ENCODE measurements around the gene LSM10.

The LSM10 gene

DNA sequence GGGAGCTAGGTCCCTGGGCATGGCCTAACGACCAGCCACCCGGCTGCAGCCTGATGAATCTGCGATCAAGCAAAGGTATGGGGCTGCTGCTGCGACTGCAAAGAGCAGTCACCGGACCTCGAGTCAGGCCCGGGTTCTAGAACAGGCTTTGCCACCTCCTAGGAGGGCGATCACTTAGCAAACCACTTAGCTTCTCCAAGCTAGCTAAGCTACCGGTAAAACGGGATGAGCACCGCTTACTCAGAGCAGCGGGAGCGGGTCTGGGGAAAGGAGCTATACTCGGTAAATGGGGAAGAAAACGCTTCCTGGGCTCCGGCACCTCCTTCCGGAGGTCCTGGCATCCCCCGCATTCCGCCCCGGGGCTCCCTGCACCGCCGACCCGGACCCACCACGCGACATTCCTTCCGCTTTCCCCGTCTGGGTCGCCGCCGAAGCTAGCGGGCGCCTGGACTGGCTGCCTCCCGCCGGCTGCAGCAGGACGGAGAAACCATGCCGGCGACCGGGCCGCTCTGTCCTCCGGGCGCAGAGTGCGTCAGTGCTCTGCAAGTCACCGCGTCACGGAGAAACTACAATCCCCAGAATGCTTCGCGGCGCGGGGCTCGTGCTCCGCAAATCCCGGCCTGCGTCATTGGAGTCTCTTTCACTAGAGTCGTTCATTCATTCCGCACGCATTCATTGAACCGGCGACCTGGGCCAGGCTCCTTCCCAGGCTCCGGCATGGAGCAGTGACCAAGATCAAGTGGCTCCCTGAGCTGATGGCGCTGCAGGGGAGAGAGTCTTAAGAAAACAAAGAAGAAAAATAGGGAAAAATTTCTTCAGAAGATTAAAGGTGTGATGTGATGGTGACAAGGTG is at the start of gene LSM10:
TSS of gene LSM10 (minus strand) at position 531 of the 853 bp plus-strand sequence. CDS start 3,779 bp downstream, outside the sequence.
- DNase-seq = peak; percentile 70

DNA sequence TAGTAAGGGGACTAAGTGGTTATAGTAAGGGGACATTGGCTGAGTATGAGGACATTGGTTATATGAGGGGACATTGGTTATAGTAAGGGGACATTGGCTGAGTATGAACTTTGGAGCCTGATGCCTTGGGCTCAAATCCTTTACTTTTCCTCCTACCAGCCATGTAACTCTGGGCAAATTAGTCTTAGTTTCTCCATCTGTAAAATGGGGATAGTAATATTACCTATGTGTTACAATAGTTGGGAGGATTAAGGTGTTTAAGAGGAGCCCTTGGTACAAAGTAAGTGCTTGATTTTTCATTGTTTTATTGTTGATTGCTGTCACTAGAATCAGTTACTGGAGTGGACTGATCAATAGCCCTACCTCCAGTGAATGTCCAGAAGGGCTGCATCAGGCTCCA is 49.7 kb upstream of the LSM10 start:
- no peak for DNase-seq

DNA sequence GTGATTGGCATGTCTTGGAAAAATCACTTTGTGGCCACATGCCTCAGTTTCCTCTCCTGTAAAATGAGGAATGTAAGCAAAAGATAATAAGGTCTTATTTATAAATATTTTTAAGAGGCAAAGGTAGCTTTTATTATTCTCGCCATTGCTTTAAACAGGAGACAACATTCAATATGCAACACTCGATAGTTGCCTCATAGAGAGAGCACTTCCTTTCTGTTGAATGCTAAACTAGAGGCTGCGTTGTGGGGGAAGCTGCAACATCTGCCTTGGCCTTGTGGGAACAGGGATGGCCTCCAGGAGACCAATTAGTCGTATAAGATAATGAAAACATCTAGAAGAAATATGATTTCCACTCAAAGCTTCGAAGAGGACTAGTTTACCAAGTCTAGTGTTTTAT is 49.0 kb upstream of the LSM10 start:
- DNase-seq = no peak

DNA sequence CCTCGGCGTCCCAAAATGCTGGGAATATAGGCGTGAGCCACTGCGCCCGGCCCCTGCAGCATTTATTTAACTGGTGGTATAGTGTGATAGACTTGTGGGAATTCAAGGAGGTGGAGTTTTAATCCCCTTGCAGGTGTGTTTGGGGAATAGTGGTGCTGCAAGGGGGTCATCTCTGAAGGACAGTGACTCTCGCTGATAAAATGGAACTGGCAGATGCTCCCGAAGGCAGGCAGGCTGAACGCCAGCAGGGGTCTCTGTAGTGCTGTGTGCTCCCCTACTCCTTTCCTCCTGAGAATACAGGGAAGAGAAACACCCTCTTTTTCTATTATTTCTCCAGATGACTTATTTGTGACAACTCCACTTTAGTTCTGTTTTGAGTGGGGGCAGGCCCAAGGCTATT is 48.6 kb upstream of the LSM10 start:
- DNase-seq = peak; percentile 0

DNA sequence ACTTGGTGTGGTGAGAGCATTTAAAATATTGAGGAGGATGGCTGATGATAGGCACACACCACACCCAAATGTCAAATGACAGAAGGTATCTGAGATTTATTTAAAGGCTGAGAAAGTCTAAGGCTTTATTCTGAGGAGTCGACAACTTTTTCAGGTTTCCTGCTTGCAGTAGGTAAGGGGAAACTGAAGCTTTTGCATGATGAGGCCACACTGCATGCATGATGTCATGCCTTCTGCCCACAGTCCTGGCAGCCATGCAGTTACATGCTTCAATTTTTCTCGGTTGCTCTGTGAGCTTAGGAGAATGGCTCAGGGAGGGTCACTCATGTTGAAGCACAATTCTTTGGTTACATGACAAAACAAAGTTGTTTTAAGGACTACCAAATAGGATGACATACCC is 45.6 kb upstream of the LSM10 start:
- no peak for DNase-seq

DNA sequence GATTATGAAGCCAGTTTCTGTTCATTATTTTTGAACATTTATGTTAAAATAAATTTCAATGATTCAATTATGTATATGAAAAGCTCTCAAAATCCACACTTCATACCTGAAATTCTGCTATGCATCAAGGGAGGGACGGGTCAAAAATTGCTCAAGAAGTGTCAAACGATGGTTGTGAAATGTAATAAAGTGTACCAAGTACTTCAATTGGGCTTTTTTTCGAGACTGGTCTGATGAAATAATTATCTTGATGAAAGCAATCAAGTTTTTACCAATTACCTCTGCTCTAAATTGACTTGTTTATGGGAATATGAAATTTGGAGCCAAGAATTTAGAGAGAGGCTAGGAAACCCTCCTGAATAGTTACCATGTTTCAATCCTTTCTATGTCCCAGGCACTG is 44.6 kb upstream of the LSM10 start:
- no peak for DNase-seq

DNA sequence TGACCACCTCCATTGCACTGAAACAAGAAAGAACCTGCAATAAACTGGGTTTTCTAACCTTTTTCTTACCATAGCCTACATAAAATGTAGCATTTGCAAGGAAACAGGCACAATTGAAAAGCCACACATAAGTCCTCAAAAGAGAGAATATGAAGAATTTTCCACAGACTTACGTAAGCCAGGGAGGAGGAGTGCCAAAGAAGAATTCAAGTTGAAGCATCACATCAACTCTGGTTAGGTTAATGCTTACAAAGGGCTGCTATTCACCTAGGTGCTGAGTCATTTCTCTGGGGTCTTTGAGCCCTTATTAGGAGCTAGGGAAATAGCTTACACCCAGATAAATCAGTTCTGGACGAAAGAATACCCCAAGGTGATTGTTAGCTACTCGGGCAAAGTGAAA is 42.9 kb upstream of the LSM10 start:
- DNase-seq = no peak

DNA sequence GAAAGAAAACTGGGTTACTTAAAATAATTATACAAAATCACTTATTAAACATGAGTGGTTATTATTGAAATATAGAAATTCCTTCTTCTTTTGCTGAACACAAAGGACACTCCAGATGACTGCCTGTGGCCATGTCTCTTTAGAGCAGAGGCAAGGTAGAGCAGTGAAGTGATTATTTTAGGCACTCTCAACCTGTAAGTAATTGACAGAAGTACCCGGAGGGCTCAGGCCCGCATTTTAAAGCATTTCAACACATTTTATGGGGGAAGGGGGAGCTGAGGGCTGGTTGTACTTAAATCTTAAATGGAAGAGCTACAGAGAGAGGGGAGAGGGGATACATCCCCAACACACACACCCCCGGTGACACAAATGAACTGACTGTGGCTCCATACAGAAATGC is 42.3 kb upstream of the LSM10 start:
- DNase-seq = no peak

DNA sequence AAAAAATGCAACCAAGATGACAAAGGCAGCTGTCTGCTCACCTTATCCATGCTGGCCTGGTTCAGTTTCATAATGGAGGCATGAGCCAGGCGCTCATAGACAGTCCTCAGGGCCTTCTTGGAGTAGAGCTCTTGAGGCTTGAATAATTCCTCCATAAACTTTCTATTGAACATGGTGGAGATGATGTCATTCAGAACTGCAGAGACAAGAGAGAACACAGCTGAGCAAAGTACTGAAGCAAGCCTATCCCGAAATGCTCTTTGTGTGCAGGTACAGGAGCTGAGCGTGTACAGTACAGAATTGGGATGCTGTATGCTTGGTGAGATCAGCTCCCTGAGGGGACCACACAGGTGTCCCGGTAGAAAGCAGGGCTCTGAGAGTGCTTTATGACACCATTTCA is 41.0 kb upstream of the LSM10 start:
- no peak for DNase-seq

DNA sequence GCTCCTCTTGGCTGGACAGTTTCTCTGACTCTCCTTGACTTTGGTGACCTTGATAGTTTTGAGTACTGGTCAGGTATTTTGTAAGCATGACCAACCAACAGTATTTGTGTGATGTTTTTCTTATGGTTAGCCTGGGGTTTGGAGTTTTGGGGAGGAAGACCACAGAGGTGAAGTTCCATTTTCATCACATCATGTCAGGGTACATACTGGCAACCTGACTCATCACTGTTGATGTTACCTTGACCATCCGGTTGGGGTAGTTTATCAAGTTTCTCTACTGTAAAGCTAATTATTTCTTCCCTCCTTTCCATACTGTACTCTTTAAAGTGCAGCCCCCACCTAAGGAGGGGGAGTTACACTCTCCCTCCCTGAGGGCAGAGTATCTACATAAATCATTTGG is 39.1 kb upstream of the LSM10 start:
- DNase-seq = no peak

DNA sequence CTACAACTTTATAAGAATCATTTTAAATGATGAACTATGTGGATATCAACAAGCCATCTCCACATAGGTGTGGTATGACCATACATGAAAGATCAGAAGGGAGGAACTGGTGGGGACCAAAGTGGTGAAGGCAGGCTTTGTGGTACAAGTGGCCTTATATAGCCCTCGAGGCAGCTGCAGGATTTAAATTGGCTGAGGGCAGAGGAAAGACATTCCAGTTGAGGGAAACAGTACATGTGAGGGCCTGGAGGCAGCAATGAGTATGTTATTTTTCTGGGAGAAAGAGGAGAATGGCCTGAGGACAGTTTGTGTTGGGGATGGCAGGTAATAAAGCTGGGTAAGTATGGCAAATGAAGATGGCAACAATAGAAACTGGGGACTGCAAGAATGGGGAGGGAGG is 35.4 kb upstream of the LSM10 start:
- DNase-seq = no peak

DNA sequence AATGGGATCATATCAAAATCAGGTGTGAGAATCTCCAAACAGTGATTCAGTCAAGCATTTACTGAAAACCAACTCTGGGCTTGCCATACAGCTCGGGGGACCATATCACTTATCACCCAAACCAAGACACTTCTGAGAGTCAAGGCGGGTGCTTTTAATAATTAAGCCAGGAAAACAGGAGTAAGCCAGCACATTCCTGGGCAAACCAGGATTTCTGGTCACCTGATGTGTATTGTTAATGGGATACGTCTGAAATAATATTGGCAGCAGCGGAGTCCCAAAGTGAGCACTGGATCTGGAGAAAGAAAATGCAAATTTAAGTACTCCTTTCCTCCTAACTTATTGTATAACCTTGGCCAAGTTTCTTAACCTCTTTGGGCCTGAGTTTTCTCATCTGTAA is 34.9 kb upstream of the LSM10 start:
- no peak for DNase-seq

DNA sequence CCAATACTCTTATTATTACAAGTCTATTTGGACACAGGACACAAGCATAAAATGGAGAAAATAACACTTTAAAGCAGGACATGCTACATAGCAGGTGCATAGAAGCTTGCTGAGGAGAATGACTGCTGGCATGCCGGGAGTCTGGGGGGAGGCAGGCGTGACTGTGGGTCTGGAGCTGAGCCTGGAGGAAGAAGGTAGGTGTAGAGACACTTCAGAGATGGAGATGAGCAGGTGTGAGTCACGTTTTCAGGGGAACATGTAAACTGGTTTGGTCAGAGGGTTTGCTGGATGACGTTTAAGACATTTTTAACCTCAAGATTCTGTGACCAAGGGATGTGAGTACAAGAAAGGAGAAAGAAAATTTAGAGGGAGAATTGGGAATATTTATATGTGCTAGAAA is 28.1 kb upstream of the LSM10 start:
- no peak for DNase-seq

DNA sequence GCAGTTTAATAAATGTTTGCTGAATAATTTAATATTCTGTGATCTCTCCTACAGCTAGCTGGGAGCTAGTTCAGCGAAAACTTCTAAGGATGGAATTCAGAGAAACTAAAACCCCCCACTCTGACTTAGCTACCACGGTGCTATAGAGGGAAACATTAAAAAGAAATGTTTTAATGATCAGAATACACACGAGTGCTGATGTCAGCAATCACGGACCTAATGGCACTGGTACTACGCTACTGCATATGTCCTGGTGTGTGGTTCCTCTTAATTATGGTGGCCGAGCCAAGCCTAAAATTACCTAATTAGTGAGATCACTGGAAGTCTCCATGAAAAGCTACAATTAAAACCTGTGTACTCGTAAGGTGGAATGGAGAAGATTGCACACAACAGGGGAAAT is 23.9 kb upstream of the LSM10 start:
- DNase-seq = no peak

DNA sequence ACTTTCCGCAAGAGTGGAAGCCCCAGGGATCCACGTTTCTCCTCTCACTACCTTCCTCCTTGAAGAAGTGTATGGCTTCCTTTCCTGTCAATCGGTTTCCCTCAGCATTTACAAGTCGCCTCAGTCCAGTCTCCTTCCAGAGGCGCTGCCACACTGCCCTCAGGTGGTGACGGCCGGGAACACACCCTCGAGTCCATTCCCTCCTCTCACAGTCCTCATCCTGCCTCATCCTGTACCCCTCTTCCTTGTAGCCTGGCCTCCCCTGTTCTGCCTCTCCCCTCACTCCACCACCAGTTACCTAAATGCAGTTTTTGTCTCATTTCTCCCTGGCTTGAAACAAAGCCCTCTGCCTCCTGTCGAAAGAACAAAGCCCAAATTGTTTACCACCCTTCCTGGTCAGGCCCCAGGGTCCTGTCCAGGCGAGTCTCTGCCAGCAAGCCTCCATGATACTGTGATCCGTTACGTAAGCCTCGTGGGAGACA is 23.2 kb upstream of the LSM10 start:
- peak; percentile 29 for DNase-seq

DNA sequence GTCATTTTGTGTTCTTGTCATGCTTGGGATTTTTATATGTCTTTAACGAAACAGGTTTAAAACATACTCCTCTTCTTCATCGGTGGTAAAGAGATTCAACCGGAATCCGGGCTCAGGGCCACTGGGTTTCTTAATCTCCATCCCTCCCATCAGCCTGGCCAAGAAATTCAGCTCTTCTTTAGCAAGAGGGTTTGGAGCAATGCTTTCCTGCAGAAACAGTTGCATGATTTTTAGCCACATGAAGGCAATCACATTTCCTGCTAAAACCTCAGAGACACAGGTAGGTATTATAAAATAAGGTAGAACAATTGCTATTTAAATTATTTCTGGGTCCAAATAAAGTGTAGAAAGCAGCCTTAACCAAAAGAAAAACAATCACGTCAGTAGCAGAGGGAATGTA is 22.7 kb upstream of the LSM10 start:
- DNase-seq = no peak

DNA sequence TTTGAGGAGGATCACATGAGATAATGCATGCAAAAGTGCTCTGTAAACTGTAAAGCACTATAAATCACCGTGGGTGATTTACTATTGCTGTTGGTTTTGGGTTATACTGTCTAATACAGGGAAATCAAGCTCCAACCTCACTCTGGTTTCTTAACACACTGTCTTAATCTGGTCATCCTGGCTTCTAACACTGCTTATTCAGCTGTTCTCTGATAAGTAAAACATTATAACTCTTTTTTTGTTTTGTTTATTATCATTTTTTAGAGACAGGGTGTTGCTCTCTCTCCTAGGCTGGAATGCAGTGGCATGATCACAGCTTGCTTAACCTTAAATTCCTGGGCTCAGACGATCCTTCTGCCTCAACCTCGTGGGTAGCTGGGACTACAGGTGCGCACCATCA is 21.9 kb upstream of the LSM10 start:
- no peak for DNase-seq

DNA sequence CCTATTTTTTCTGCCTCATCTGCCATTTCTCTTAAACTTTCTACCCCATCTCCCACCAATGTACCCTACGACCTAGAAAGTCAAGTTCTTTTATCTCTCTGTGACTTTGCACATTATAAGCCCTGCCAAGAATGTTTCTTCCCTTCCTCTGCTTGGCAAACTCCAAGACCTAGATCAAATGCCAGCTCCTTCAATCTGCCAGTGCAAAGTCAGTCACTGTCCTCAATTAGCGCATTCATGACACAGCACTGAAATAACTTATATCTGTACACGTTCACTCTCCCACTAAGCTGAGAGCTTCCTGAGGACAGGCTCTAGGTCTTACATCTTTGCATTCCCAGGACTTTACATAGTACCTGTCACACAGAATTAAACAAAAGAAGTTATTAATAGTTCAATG is 21.4 kb upstream of the LSM10 start:
- DNase-seq = no peak

DNA sequence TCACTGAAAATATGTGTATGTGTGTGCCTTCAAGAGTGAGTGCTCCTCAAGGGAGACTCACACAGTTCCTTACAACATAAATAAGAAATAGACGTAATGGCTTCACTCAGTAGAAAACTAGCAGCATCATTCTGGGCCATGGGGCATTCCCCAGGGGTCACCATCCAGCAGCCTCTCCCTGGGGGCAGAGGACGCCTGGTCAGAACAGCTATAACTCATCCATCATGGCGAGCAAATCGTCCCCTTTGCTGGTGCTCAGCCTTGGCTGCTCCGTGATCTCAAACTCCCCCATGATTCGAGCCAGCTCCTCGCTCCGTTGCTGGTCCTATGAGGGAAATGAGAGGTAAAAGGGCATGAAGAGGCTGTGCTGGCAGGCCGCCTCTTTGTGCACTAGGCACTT is 20.2 kb upstream of the LSM10 start:
- no peak for DNase-seq

DNA sequence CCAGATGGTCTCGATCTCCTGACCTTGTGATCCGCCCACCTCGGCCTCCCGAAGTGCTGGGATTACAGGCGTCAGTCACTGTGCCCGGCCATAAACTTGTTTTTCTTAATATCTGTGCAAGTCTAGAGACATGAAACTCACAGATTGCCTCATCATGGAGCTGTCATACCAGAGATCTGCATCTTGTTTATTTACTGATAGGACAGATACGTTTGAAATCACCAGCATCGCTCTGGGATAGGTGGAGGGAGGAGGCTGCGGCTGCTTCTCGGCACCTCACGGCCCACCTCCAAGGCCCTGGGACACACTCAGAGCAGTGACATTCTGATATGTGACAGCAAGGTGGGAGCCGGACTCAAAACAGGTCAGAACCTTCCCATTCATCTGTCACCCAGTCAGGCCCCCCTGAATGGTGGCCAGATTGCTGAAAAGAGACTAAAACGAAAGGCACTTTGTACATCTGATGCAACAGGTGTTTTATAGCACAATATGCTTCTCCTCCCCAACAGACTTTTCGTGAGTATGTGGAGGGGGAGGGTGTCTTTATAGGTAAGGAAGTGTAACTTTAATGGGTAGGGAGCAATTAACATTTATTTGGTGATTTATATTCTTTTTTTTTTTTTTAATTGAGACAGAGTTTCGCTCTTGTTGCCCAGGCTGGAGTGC is 18.1 kb upstream of the LSM10 start:
- no peak for DNase-seq

DNA sequence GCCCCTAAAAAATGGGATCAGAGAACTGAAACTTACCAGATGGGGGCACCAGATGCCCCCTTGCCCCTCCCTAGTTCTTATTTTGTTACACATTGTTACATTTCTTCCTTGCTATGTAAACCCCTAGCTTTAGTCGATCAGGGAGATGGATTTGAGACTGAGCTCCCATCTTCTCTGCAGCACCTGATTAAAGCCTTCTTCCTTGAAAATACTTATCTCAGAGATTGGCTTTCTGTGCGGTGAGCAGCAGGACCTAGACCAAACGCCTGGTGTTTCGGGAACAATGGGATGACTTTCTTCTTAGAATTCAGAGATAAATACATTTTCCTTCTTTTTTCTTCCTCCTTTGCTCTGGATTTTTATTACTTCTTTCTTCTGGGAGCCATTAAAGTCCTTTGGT is 16.7 kb upstream of the LSM10 start:
- no peak for DNase-seq

DNA sequence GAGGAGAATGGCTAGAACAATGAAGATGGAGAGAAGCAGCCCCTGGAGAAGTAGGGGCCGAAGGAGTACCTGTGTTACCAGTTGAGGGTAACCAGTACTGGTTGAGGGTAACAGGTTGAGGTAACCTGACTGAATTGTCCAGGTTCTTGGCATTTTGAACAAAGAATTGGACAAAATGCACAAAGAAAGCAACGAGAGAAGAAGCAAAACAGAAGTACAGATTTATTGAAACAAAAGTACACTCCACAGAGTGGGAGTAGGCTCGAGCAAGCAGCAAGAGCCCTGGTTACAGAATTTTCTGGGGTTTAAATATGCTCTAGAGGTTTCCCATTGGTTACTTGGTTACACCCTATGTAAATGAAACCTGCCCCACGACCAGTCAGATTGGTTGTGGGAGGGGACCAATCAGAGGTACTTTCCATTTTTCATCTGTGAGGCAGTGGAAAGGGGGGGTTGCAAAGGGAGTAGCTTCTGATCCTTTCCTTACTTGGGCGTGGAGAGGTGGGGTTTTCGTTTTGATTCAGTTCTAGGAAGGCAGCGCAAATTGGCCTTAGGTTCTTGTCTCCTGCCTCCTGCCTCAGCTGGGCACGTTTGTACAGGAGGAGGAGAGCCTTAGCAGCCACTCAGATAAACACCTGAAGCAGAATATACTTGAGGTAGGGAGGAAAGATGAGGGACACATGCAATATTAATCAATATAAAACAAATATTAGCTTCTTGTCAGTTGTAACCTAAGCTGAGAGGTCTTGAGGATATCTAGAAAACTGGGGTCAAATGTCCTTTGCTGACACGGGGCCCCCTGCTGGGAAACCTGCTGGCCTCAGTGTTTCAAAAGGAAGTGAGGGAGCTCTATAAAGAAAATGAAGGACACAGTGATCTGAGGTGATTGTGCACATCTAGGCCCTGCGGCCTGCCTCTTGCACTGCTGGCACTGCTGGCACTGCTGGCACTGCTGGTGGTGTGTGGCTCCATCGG is 14.3 kb upstream of the LSM10 start:
- DNase-seq = peak; percentile 3

DNA sequence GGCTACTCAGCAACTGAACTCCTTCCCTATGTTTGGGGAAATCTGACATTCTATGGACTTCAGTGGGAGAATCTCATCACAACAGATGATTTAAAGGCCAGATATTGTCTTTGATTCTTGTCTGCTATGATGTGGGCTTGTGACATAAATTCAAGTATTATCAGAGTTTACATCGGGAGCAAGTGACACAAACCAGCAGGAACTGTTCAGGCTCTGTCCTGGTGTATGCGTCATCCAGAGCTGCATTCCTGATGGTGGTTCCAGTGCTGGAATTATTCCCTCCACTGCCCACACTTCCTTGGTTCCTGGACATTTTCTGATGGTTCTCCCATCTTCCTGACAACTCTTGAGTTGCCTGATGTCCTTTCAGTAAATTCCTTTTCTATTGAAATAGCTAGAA is 10.8 kb upstream of the LSM10 start:
- DNase-seq = no peak
